Cardiac muscle cell (in vitro differentiated cells and primary cell): ENCODE measurements around the gene ITGAV. TPM values are rescaled to one million over a fixed set of nuclear protein-coding genes. Genes with fewer than 3 reads are reported as not detected.

Experiments
- DNase-seq, 2 donors: peaks; one replicate each; pipeline versions ENCODE4 v3.0.0 to v3.0.0-alpha.2; 2010 to 2017; ENCODE audit warnings: low read depth in 1 of 2, low spot score in 1 of 2
- H3K27ac ChIP-seq: fragments of 200-600 bp; sonication (generic); 2 replicates; pipeline ENCODE4 v1.5.1; 2016
- H3K27me3 ChIP-seq: fragments of 200-600 bp; sonication (generic); 2 replicates; pipeline ENCODE4 v1.6.0; 2016; ENCODE audit warnings: control low read depth
- H3K36me3 ChIP-seq: fragments of 200-600 bp; sonication (generic); 2 replicates; pipeline ENCODE4 v1.5.1; 2016; ENCODE audit warnings: control low read depth
- H3K4me1 ChIP-seq: fragments of 200-600 bp; sonication (generic); 2 replicates; pipeline ENCODE4 v1.8.1; 2017; ENCODE audit warnings: low read depth, mild to moderate bottlenecking, mixed run types
- H3K4me3 ChIP-seq: fragments of 200-600 bp; sonication (generic); 2 replicates; pipeline ENCODE4 v1.5.1; 2016; ENCODE audit warnings: mild to moderate bottlenecking
- H3K9me3 ChIP-seq: fragments of 200-600 bp; sonication (generic); 2 replicates; pipeline ENCODE4 v1.5.1; 2017; ENCODE audit warnings: low read depth, mild to moderate bottlenecking, control low read depth
- CTCF ChIP-seq: IDR thresholded peaks from 2 replicates; pipeline ENCODE4 v1.5.1; 2012; ENCODE audit warnings: low read depth, mild to moderate bottlenecking, low read length
- polyA plus RNA-seq: library from polyadenylated mRNA; unstranded; fragments of >200 nt; fragmentation: Nextera tagmentation; extraction: Ambion mirVana; gene quantifications from 2 replicates; pipeline ENCODE4 v1.2.1, GENCODE V29; 2016
- total RNA-seq: library from RNA; depleted of rRNA; stranded (reverse); fragments of >200 nt; gene quantifications from 2 replicates; pipeline ENCODE4 v1.2.3, GENCODE V29; 2016

ITGAV gene
- total and polyA plus RNA-seq, 2 experiments from 2014 or later: 39.4 to 99.8 TPM

- no peaks in the 10 kb centered on the region for H3K4me1 ChIP-seq
- H3K27me3 ChIP-seq: no peaks in the 10 kb centered on the region
- H3K4me3 ChIP-seq: no peak overlapping the region
- DNase-seq: no peak
- H3K36me3 ChIP-seq: peaks cover 84% of the 10 kb centered on the region
- TF ChIP-seq CTCF: no peak
- no peak overlapping the region for H3K27ac ChIP-seq
- no peaks in the 10 kb centered on the region for H3K9me3 ChIP-seq
Observed at GRCh38 chr2:186669146-186669545, 79.3 kb downstream of the ITGAV start.

- no peaks in the 10 kb centered on the region for H3K4me1 ChIP-seq
- H3K4me3 ChIP-seq: no peak overlapping the region
- TF ChIP-seq CTCF: no peak
- no peak overlapping the region for H3K27ac ChIP-seq
- DNase-seq: no peak
- peaks cover 82% of the 10 kb centered on the region for H3K36me3 ChIP-seq
- no peaks in the 10 kb centered on the region for H3K27me3 ChIP-seq
- no peaks in the 10 kb centered on the region for H3K9me3 ChIP-seq
Observed at GRCh38 chr2:186670831-186671230, 81.0 kb downstream of the ITGAV start.

GRCh38 chr2:186675380-186675779 lies 85.5 kb downstream of the ITGAV start:
- H3K4me1 ChIP-seq: no peaks in the 10 kb centered on the region
- no peak for TF ChIP-seq CTCF
- no peak overlapping the region for H3K4me3 ChIP-seq
- DNase-seq: peak in 1 of 2 donors; percentile 35
- H3K36me3 ChIP-seq: peaks cover 76% of the 10 kb centered on the region
- H3K9me3 ChIP-seq: no peaks in the 10 kb centered on the region
- H3K27ac ChIP-seq: no peak overlapping the region
- H3K27me3 ChIP-seq: no peaks in the 10 kb centered on the region

GRCh38 chr2:186683341-186683740 lies 93.5 kb downstream of the ITGAV start:
- H3K4me3 ChIP-seq: no peak overlapping the region
- no peak overlapping the region for H3K27ac ChIP-seq
- H3K4me1 ChIP-seq: no peaks in the 10 kb centered on the region
- H3K9me3 ChIP-seq: no peaks in the 10 kb centered on the region
- H3K27me3 ChIP-seq: no peaks in the 10 kb centered on the region
- peak in 1 of 2 donors; percentile 72 for DNase-seq
- no peak for TF ChIP-seq CTCF
- peaks cover 14% of the 10 kb centered on the region for H3K36me3 ChIP-seq

- Histone ChIP-seq H3K4me3 (no peak overlapping the region), H3K9me3 (no peaks in the 10 kb centered on the region), H3K27me3 (peaks cover 4% of the 10 kb centered on the region), H3K27ac (no peak overlapping the region), H3K36me3 (no peaks in the 10 kb centered on the region), H3K4me1 (no peaks in the 10 kb centered on the region)
- no peak for TF ChIP-seq CTCF
- no peak for DNase-seq
Observed at GRCh38 chr2:186687807-186688211, 98.0 kb downstream of the ITGAV start.

- Histone ChIP-seq H3K4me1 (no peaks in the 10 kb centered on the region), H3K27me3 (peaks cover 8% of the 10 kb centered on the region), H3K4me3 (no peak overlapping the region), H3K27ac (no peak overlapping the region), H3K9me3 (no peaks in the 10 kb centered on the region), H3K36me3 (no peaks in the 10 kb centered on the region)
- no peak for DNase-seq
- no peak for TF ChIP-seq CTCF
Observed at GRCh38 chr2:186688813-186689212, 99.0 kb downstream of the ITGAV start.
